K562 (cell line): Measurements from ENCODE around the gene TMPRSS11A. TPM values are rescaled to one million over a fixed set of nuclear protein-coding genes. Genes with fewer than 3 reads are reported as not detected.

Experiments
- ATAC-seq: fragments of 200-7000 bp; cut with Tn5 transposase; 3 replicates; pipeline ENCODE4 v1.9.1; 2020; ENCODE audit warnings: moderate library complexity
- BruUV-seq: library from RNA; stranded (reverse); fragments of 400-500 nt; replicated peaks from 2 replicates; lab custom pipeline; 2021; lab: Mats Ljungman, UMichigan
- CTCF ChIA-PET: fragments of 300-600 bp; formaldehyde crosslinking; extraction: SDS; loops from one replicate; lab custom pipeline; 2021; ENCODE audit warnings: low intra/inter-chr PET ratio; lab: Yijun Ruan, JAX
- POLR2A ChIA-PET: fragments of 300-600, 350-650 bp; sonication (Branson Sonifier 250); formaldehyde crosslinking; extraction: SDS; loops from one replicate; lab custom pipeline; 2021; ENCODE audit warnings: antibody characterized with exemption, inconsistent platforms; lab: Yijun Ruan, JAX
- DNase-seq, 4 experiments: peaks; one replicate each; pipeline versions ENCODE4 v3.0.0 to v3.0.0-alpha.2; 2011 to 2018; ENCODE audit warnings: low spot score in 3 of 4, mixed read lengths in 3 of 4; ENCODE audit errors: extremely low read depth in 1 of 4
- FAIRE-seq: peaks from 2 replicates; lab custom pipeline; 2011; peaks lifted over from hg19 to GRCh38; lab: Jason Lieb, UNC
- H2AFZ ChIP-seq: 2 replicates; pipeline ENCODE4 v1.6.0; 2011; ENCODE audit warnings: low read depth, low read length, control low read depth, inconsistent platforms
- H3K27ac ChIP-seq: fragments of 200-600 bp; 3 replicates; pipeline ENCODE4 v1.8.0; 2011; ENCODE audit warnings: low read depth, mild to moderate bottlenecking, control low read depth, inconsistent platforms, low read length, moderate library complexity, mixed read lengths; ENCODE audit errors: extremely low read depth
- H3K27me3 ChIP-seq, 2 experiments: fragments of 300-600 bp in 1 of 2; 2 replicates in 1 of 2; 3 replicates in 1 of 2; pipeline versions ENCODE4 v1.6.0 to v1.8.0; 2011; ENCODE audit warnings: inconsistent platforms in 2 of 2, low read length in 2 of 2, mild to moderate bottlenecking in 1 of 2, mixed read lengths in 1 of 2, moderate library complexity in 1 of 2; ENCODE audit not compliant: control insufficient read depth in 2 of 2, insufficient read depth in 2 of 2
- H3K36me3 ChIP-seq: fragments of 300-600 bp; 3 replicates; pipeline ENCODE4 v1.8.0; 2011; ENCODE audit warnings: mild to moderate bottlenecking, low read length, inconsistent platforms; ENCODE audit not compliant: control insufficient read depth, insufficient read depth
- H3K4me1 ChIP-seq, 2 experiments: fragments of 200-600 bp in 1 of 2; replicated peaks in 1 of 2; 2 replicates in 1 of 2; 3 replicates in 1 of 2; pipeline versions ENCODE4 v1.5.1 to v1.8.0; 2011; ENCODE audit warnings: inconsistent platforms in 2 of 2, low read length in 2 of 2, mild to moderate bottlenecking in 1 of 2, mixed read lengths in 1 of 2, moderate library complexity in 1 of 2; ENCODE audit not compliant: control insufficient read depth in 2 of 2, insufficient read depth in 2 of 2
- H3K4me2 ChIP-seq: 2 replicates; pipeline ENCODE4 v1.6.1; 2011; ENCODE audit warnings: low read length, control low read depth, inconsistent platforms, mixed read lengths; ENCODE audit not compliant: insufficient read depth
- H3K4me3 ChIP-seq: fragments of 200-600 bp; sonication (generic), shearing (Covaris generic); 2 replicates; pipeline ENCODE4 v1.5.1; 2016; ENCODE audit warnings: control low read depth, inconsistent platforms
- H3K79me2 ChIP-seq: fragments of 200-600 bp; 3 replicates; pipeline ENCODE4 v1.8.0; 2011; ENCODE audit warnings: low read length, inconsistent platforms; ENCODE audit not compliant: control insufficient read depth, insufficient read depth
- H3K9ac ChIP-seq, 2 experiments: 2 replicates each; pipeline versions ENCODE4 v1.6.0 to v1.6.1; 2011; ENCODE audit warnings: low read depth in 2 of 2, low read length in 2 of 2, control low read depth in 1 of 2, inconsistent platforms in 1 of 2, mild to moderate bottlenecking in 1 of 2, mixed read lengths in 1 of 2; ENCODE audit not compliant: insufficient read depth in 1 of 2
- H3K9me1 ChIP-seq: one replicate; pipeline ENCODE4 v1.6.0; 2011; ENCODE audit warnings: inconsistent platforms, mild to moderate bottlenecking, low read length, moderate library complexity; ENCODE audit not compliant: control insufficient read depth, insufficient read depth
- H3K9me3 ChIP-seq: replicated peaks from 2 replicates; pipeline ENCODE4 v1.5.1; 2011; ENCODE audit warnings: low read depth, low read length, inconsistent platforms; ENCODE audit not compliant: control insufficient read depth, insufficient read depth
- H4K20me1 ChIP-seq: replicated peaks from 2 replicates; pipeline ENCODE4 v1.6.1; 2011; ENCODE audit warnings: low read length, inconsistent platforms, mixed read lengths; ENCODE audit not compliant: control insufficient read depth, insufficient read depth
- CAMTA2 ChIP-seq: fragments of 250-450 bp; sonication (Bioruptor Pico); conservative IDR thresholded peaks from 2 replicates; pipeline ENCODE4 v1.5.1; 2022
- CCNT2 ChIP-seq: IDR thresholded peaks from 2 replicates; pipeline ENCODE4 v1.6.1; 2011; ENCODE audit warnings: borderline replicate concordance, low read depth, mild to moderate bottlenecking, moderate library complexity, mixed read lengths, low read length; ENCODE audit not compliant: insufficient read length; ENCODE audit errors: extremely low read depth
- ETV1 ChIP-seq: fragments of 450-650 bp; conservative IDR thresholded peaks from 2 replicates; pipeline ENCODE4 v1.6.1; 2016; ENCODE audit warnings: missing genetic modification characterization, control low read depth, low read depth, missing compliant biosample characterization
- ETV6 ChIP-seq, 3 experiments: fragments of 150-350 bp in 1 of 3; sonication (generic) in 1 of 3; formaldehyde crosslinking in 1 of 3; IDR thresholded peaks; 2 replicates each; pipeline versions ENCODE4 v1.6.1 to v1.8.0; 2014 to 2022; ENCODE audit warnings: borderline replicate concordance in 2 of 3, low read depth in 2 of 3, antibody characterized with exemption in 1 of 3, low read length in 1 of 3, mild to moderate bottlenecking in 1 of 3, missing genetic modification reagents in 1 of 3
- HDAC6 ChIP-seq: IDR thresholded peaks from 2 replicates; pipeline ENCODE4 v1.6.1; 2012; ENCODE audit warnings: low read depth, mild to moderate bottlenecking, control low read depth, inconsistent platforms, low read length, moderate library complexity
- HIVEP1 ChIP-seq: fragments of 250-450 bp; sonication (Bioruptor Pico); IDR thresholded peaks from 2 replicates; pipeline ENCODE4 v1.4.0; 2020; ENCODE audit warnings: mild to moderate bottlenecking
- PRMT5 ChIP-seq: sonication (generic); formaldehyde crosslinking; IDR thresholded peaks from 2 replicates; pipeline ENCODE4 v1.5.0; 2020; ENCODE audit warnings: missing genetic modification reagents
- PTBP1 ChIP-seq: fragments of 200-400 bp; formaldehyde crosslinking; IDR thresholded peaks from 2 replicates; pipeline ENCODE4 v1.6.1; 2017; ENCODE audit warnings: low read depth, low read length
- SIN3B ChIP-seq: fragments of 450-650 bp; IDR thresholded peaks from 2 replicates; pipeline ENCODE4 v1.6.1; 2017; ENCODE audit warnings: low read depth, mild to moderate bottlenecking, moderate library complexity
- ZFP30 ChIP-seq: fragments of 250-450 bp; sonication (Bioruptor Pico); IDR thresholded peaks from 2 replicates; pipeline ENCODE4 v1.8.0; 2022; ENCODE audit warnings: moderate library complexity, mild to moderate bottlenecking, inconsistent platforms, borderline replicate concordance
- ZNF23 ChIP-seq: fragments of 250-450 bp; sonication (Bioruptor Pico); IDR thresholded peaks from 2 replicates; pipeline ENCODE4 v1.4.0; 2020; ENCODE audit warnings: mild to moderate bottlenecking
- WGBS: fragments of 100-300 bp; shearing (Covaris generic); methylation state at CpG from one replicate; pipeline ENCODE4 v1.1.6; 2016; ENCODE audit warnings: low coverage, mixed read lengths; ENCODE audit not compliant: insufficient coverage; ENCODE audit errors: missing lambda C conversion rate; 5-methylcytosine and 5-hydroxymethylcytosine counted together
- in situ Hi-C: fragments of 300-500 bp; cut with MboI; formaldehyde crosslinking; loops from 4 replicates; pipeline ENCODE4 v1.15.0; 2018; ENCODE audit warnings: inconsistent platforms, mixed read lengths
- intact Hi-C: fragments of 100-400 bp; cut with micrococcal nuclease; formaldehyde crosslinking; loops from 2 replicates; pipeline ENCODE4 v1.14.2; 2022
- polyA plus RNA-seq, 8 experiments: library from polyadenylated mRNA; depleted of rRNA in 4 of 8; stranded (reverse) in 5 of 8; unstranded in 3 of 8; fragments of >200 nt; fragmentation: Nextera tagmentation in 2 of 8; fragmentation: Illumina TruSeq in 1 of 8; extraction: Ambion mirVana in 2 of 8; extraction: Trizol in 1 of 8; gene quantifications; 2 replicates each; pipeline versions ENCODE4 v1.2.1 to v1.2.3, GENCODE V29; 2011 to 2014; ENCODE audit warnings: inconsistent platforms in 1 of 8, missing spikeins in 1 of 8
- total RNA-seq, 7 experiments: library from RNA; depleted of rRNA in 6 of 7; stranded (reverse); fragments of >200 nt in 6 of 7; fragmentation: Illumina TruSeq in 2 of 7; extraction: Trizol in 2 of 7; gene quantifications; 2 replicates each; pipeline versions ENCODE4 v1.2.1 to v1.2.3, GENCODE V29; 2011 to 2021; ENCODE audit warnings: low replicate concordance in 1 of 7
- TF ChIP-seq, protein P1 (sequence below): sonication (generic); formaldehyde crosslinking; IDR thresholded peaks from 2 replicates; pipeline ENCODE4 v1.8.0; 2022; ENCODE audit warnings: missing genetic modification reagents, mild to moderate bottlenecking, borderline replicate concordance
- TF ChIP-seq, protein P2 (sequence below): fragments of 250-450 bp; sonication (Bioruptor Pico); IDR thresholded peaks from 2 replicates; pipeline ENCODE4 v1.8.0; 2022; ENCODE audit warnings: moderate library complexity, mild to moderate bottlenecking, inconsistent platforms
- TF ChIP-seq, protein P3 (sequence below): fragments of 450-650 bp; IDR thresholded peaks from 2 replicates; pipeline ENCODE4 v1.6.1; 2016; ENCODE audit warnings: borderline replicate concordance
- TF ChIP-seq, protein P4 (sequence below): sonication (generic); formaldehyde crosslinking; IDR thresholded peaks from 2 replicates; pipeline ENCODE4 v1.8.0; 2022; ENCODE audit warnings: mild to moderate bottlenecking, missing genetic modification reagents
- TF ChIP-seq, protein P5 (sequence below): fragments of 450-650 bp; formaldehyde crosslinking; IDR thresholded peaks from 2 replicates; pipeline ENCODE4 v1.4.0; 2022; ENCODE audit warnings: missing genetic modification characterization

TMPRSS11A gene
- total and polyA plus RNA-seq, 9 of the 15 experiments (the other 6 are each of a cell fraction or from before 2014, with no cell fraction given), result not detected

- no peaks in the 10 kb centered on the region for H3K79me2 ChIP-seq
- ChIA-PET POLR2A (no interaction called here), CTCF (no interaction called here)
- in situ Hi-C loops, result no loop called here
- H3K9me3 ChIP-seq, result no peaks in the 10 kb centered on the region
- ATAC-seq (no peak), FAIRE-seq (no peak), DNase-seq (no peak)
- 3% methylated on average over 4 of the region's 4 CpGs for WGBS
- intact Hi-C loops, result no loop called here
- no peak overlapping the region for H3K27ac ChIP-seq
- H3K27me3 ChIP-seq, result no peaks in the 10 kb centered on the region
- no peak overlapping the region for H3K4me3 ChIP-seq
- no peak overlapping the region for H2AFZ ChIP-seq
- BruUV-seq, result no TSS peak
- no peaks in the 10 kb centered on the region for H4K20me1 ChIP-seq
- no peaks in the 10 kb centered on the region for H3K36me3 ChIP-seq
- no peak overlapping the region for H3K9ac ChIP-seq
- no peaks in the 10 kb centered on the region for H3K4me1 ChIP-seq
- no peaks in the 10 kb centered on the region for H3K9me1 ChIP-seq
- no peak overlapping the region for H3K4me2 ChIP-seq
- TF ChIP-seq, protein P1, sequence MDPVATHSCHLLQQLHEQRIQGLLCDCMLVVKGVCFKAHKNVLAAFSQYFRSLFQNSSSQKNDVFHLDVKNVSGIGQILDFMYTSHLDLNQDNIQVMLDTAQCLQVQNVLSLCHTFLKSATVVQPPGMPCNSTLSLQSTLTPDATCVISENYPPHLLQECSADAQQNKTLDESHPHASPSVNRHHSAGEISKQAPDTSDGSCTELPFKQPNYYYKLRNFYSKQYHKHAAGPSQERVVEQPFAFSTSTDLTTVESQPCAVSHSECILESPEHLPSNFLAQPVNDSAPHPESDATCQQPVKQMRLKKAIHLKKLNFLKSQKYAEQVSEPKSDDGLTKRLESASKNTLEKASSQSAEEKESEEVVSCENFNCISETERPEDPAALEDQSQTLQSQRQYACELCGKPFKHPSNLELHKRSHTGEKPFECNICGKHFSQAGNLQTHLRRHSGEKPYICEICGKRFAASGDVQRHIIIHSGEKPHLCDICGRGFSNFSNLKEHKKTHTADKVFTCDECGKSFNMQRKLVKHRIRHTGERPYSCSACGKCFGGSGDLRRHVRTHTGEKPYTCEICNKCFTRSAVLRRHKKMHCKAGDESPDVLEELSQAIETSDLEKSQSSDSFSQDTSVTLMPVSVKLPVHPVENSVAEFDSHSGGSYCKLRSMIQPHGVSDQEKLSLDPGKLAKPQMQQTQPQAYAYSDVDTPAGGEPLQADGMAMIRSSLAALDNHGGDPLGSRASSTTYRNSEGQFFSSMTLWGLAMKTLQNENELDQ (CRISPR knock-in tag), result no peak
- no peak for TF ChIP-seq ZFP30 (CRISPR knock-in tag)
- TF ChIP-seq, protein P2, sequence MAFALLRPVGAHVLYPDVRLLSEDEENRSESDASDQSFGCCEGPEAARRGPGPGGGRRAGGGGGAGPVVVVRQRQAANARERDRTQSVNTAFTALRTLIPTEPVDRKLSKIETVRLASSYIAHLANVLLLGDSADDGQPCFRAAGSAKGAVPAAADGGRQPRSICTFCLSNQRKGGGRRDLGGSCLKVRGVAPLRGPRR (CRISPR knock-in tag), result no peak
- no peak for TF ChIP-seq HIVEP1 (CRISPR knock-in tag)
- no peak for TF ChIP-seq PTBP1
- TF ChIP-seq ZNF23, result no peak
- TF ChIP-seq, protein P3, sequence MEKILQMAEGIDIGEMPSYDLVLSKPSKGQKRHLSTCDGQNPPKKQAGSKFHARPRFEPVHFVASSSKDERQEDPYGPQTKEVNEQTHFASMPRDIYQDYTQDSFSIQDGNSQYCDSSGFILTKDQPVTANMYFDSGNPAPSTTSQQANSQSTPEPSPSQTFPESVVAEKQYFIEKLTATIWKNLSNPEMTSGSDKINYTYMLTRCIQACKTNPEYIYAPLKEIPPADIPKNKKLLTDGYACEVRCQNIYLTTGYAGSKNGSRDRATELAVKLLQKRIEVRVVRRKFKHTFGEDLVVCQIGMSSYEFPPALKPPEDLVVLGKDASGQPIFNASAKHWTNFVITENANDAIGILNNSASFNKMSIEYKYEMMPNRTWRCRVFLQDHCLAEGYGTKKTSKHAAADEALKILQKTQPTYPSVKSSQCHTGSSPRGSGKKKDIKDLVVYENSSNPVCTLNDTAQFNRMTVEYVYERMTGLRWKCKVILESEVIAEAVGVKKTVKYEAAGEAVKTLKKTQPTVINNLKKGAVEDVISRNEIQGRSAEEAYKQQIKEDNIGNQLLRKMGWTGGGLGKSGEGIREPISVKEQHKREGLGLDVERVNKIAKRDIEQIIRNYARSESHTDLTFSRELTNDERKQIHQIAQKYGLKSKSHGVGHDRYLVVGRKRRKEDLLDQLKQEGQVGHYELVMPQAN, result no peak
- no peak for TF ChIP-seq HDAC6
- TF ChIP-seq SIN3B, result no peak
- no peak for TF ChIP-seq ETV6 (IDR thresholded peaks at IDR 0.05; ENCODE audit: borderline replicate concordance in 1 of 2, low read depth in 2 of 2, low read length in 1 of 2)
- TF ChIP-seq ETV6 (CRISPR knock-in tag; IDR thresholded peaks at IDR 0.05; ENCODE audit: borderline replicate concordance), result no peak
- TF ChIP-seq, protein P4, sequence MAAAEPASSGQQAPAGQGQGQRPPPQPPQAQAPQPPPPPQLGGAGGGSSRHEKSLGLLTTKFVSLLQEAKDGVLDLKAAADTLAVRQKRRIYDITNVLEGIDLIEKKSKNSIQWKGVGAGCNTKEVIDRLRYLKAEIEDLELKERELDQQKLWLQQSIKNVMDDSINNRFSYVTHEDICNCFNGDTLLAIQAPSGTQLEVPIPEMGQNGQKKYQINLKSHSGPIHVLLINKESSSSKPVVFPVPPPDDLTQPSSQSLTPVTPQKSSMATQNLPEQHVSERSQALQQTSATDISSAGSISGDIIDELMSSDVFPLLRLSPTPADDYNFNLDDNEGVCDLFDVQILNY (CRISPR knock-in tag), result no peak
- no peak for TF ChIP-seq CAMTA2 (CRISPR knock-in tag)
- no peak for TF ChIP-seq CCNT2
- TF ChIP-seq ETV1 (tag), result no peak
- TF ChIP-seq PRMT5, result no peak
- TF ChIP-seq, protein P5, sequence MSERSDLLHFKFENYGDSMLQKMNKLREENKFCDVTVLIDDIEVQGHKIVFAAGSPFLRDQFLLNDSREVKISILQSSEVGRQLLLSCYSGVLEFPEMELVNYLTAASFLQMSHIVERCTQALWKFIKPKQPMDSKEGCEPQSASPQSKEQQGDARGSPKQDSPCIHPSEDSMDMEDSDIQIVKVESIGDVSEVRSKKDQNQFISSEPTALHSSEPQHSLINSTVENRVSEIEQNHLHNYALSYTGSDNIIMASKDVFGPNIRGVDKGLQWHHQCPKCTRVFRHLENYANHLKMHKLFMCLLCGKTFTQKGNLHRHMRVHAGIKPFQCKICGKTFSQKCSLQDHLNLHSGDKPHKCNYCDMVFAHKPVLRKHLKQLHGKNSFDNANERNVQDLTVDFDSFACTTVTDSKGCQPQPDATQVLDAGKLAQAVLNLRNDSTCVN (CRISPR knock-in tag), result no peak
Observed at GRCh38 chr4:67922697-67923096, 40.6 kb downstream of the TMPRSS11A start.
